Measurements from ENCODE around the gene EP400.

DNA sequence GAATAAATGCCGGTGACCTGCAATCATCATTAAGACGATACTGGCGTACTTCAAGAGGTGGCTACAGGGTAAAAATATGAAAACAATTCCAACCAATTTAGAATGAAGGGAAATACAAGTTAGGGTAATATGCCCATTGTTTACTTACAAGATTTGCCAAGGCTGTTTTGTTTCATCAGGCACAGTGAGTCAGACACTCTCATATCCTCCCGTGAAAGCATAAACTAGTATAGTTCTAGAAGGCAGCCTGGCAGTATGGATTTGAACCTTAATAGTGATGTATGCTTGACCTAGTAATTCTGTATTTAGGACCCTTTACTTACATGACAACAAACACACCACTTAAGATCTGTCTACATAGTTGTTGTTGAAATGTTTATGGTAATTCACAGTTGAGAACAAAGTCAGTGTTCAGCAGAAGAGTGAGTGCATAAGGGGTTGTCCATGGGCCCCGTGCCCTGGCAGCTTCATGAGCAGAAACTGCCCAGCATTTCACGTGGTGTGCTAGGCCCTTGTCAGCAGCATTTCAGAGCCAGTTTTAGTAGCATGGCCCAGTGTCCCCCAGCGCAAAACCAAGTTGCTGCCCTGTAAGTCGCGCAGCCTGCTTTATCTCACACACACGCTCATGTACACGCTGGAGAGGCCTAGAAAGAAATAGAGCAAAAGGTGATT, 80.8 kb downstream of the EP400 start:
- TF ChIP-seq CTCF (optimal IDR thresholded peaks at IDR 0.05 in 1 of 3, IDR thresholded peaks at IDR 0.05 in 1 of 3, conservative IDR thresholded peaks at IDR 0.05 in 1 of 3; ENCODE audit: extremely low read depth in 1 of 3, insufficient read depth in 2 of 3, low read length in 3 of 3) (no peak), EZH2 (IDR thresholded peaks at IDR 0.05; ENCODE audit: low read length) (no peak)
